Gastroesophageal sphincter (tissue), 4 donors: ENCODE data around the gene DRD4. TPM values are rescaled to one million over a fixed set of nuclear protein-coding genes. Genes with fewer than 3 reads are reported as not detected.

Experiments used
- ATAC-seq: fragments of 150-250 bp; one replicate; pipeline ENCODE4 v1.9.1; 2016; ENCODE audit warnings: mild to moderate bottlenecking, moderate library complexity
- H3K27ac ChIP-seq, 4 donors: fragments of 200-600 bp; sonication (generic) in 3 of 4; 1 replicate in 3 of 4; 2 replicates in 1 of 4; pipeline ENCODE4 v1.5.1; 2016 to 2019
- H3K27me3 ChIP-seq: fragments of 200-600 bp; sonication (generic); one replicate; pipeline ENCODE4 v1.5.1; 2019
- H3K36me3 ChIP-seq, 2 donors: fragments of 200-600 bp; sonication (generic); one replicate each; pipeline ENCODE4 v1.5.1; 2019; ENCODE audit warnings: control low read depth in 1 of 2
- H3K4me1 ChIP-seq, 3 donors: fragments of 200-600 bp; sonication (generic); 1 replicate in 2 of 3; 2 replicates in 1 of 3; pipeline ENCODE4 v1.5.1; 2016 to 2019; ENCODE audit warnings: control low read depth in 2 of 3
- H3K4me3 ChIP-seq, 2 donors: fragments of 200-600 bp; sonication (generic); one replicate each; pipeline ENCODE4 v1.5.1; 2019; ENCODE audit warnings: mild to moderate bottlenecking in 1 of 2, moderate library complexity in 1 of 2
- H3K9me3 ChIP-seq, 3 donors: fragments of 200-600 bp; sonication (generic); one replicate each; pipeline ENCODE4 v1.5.1; 2017 to 2019; ENCODE audit warnings: control low read depth in 2 of 3
- EP300 ChIP-seq: sonication (generic); formaldehyde crosslinking; IDR thresholded peaks from one replicate; pipeline ENCODE4 v1.6.1; 2017; ENCODE audit warnings: antibody characterized with exemption, mild to moderate bottlenecking
- POLR2A ChIP-seq, 2 donors: fragments of 450-650 bp; IDR thresholded peaks; one replicate each; pipeline ENCODE4 v1.6.1; 2017; ENCODE audit warnings: antibody characterized with exemption in 2 of 2, mild to moderate bottlenecking in 2 of 2, moderate library complexity in 1 of 2
- POLR2AphosphoS5 ChIP-seq: sonication (generic); formaldehyde crosslinking; IDR thresholded peaks from one replicate; pipeline ENCODE4 v1.6.1; 2017; ENCODE audit warnings: antibody characterized with exemption
- WGBS, 2 donors: methylation state at CpG; one replicate each; pipeline ENCODE4 v1.1.5; 2018; ENCODE audit warnings: low coverage in 1 of 2; 5-methylcytosine and 5-hydroxymethylcytosine counted together
- total RNA-seq, 4 donors: library from RNA; depleted of rRNA; stranded (reverse); fragments of >200 nt; gene quantifications; one replicate each; pipeline ENCODE4 v1.1.0, GENCODE V29; 2016
- TF ChIP-seq, protein P1 (sequence below), 4 experiments: fragments of 200-600 bp in 2 of 4; fragments of 450-650 bp in 2 of 4; sonication (generic) in 1 of 4; IDR thresholded peaks; one replicate each; pipeline ENCODE4 v1.5.1; 2017 to 2019; ENCODE audit warnings: antibody characterized with exemption in 4 of 4, mild to moderate bottlenecking in 2 of 4, moderate library complexity in 2 of 4

DRD4 gene
- under 1 TPM in 1 of 4 donors, not detected in 3; 0.27 TPM for total RNA-seq

GRCh38 chr11:636511-637332, at the start of gene DRD4:
Gene DRD4 (plus strand): TSS chr11:637269. CDS start chr11:637305, 36 bp downstream.
- peak; percentile 84 for ATAC-seq

DNA sequence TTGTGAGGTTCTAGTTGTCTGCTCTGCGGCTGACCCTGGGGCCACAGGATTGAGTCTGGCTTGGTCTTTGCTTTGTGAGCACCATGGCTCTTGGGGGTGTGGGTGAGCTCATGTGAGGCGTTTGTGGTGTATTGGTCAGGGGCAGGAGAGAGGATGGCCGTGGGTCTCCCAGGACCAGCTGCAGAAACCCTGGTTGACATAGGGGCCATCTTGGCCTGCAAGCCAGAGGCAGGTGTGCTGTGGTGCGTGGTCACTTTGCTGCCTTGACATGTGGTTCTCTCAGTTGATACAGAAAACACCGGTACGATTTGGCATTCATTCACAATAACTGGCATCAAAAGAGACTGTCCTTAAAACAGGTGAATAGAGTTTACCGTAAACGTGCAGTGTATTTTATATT, 49.5 kb upstream of the DRD4 start:
- Histone ChIP-seq H3K9me3 (no peaks in the 10 kb centered on the region), H3K27ac (no peak overlapping the region), H3K36me3 (peaks cover 0 to 95% of the 10 kb centered on the region in 2 donors), H3K4me1 (no peaks in the 10 kb centered on the region), H3K4me3 (no peak overlapping the region), H3K27me3 (no peaks in the 10 kb centered on the region)
- TF ChIP-seq, protein P1, sequence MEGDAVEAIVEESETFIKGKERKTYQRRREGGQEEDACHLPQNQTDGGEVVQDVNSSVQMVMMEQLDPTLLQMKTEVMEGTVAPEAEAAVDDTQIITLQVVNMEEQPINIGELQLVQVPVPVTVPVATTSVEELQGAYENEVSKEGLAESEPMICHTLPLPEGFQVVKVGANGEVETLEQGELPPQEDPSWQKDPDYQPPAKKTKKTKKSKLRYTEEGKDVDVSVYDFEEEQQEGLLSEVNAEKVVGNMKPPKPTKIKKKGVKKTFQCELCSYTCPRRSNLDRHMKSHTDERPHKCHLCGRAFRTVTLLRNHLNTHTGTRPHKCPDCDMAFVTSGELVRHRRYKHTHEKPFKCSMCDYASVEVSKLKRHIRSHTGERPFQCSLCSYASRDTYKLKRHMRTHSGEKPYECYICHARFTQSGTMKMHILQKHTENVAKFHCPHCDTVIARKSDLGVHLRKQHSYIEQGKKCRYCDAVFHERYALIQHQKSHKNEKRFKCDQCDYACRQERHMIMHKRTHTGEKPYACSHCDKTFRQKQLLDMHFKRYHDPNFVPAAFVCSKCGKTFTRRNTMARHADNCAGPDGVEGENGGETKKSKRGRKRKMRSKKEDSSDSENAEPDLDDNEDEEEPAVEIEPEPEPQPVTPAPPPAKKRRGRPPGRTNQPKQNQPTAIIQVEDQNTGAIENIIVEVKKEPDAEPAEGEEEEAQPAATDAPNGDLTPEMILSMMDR (IDR thresholded peaks at IDR 0.05): no peak
- TF ChIP-seq EP300: no peak
- WGBS, 2 donors: 68 to 77% methylated on average over 4 to 7 of the region's 8 CpGs
- ATAC-seq: no peak

More at GRCh38 chr11:636511-637332, at the start of gene DRD4:
- peak within 1 kb of the TSS in 1 of 2 donors; percentile 45 for H3K4me3 ChIP-seq
- TF ChIP-seq POLR2A (IDR thresholded peaks at IDR 0.05) (no peak), POLR2AphosphoS5 (no peak), EP300 (no peak)
- TF ChIP-seq, protein P1 (IDR thresholded peaks at IDR 0.05): no peak
- 2% methylated on average over 9 of the region's 100 CpGs; no CpG with 5 or more reads in 1 of the 2 donors for WGBS, 2 donors
- peaks cover 0 to 42% (median 11%) of the 10 kb centered on the region in 3 donors for H3K4me1 ChIP-seq
- H3K27me3 ChIP-seq: peaks cover 43% of the 10 kb centered on the region
- no peak within 1 kb of the TSS for H3K27ac ChIP-seq
- H3K36me3 ChIP-seq: peaks cover 0 to 18% of the 10 kb centered on the region in 2 donors
- H3K9me3 ChIP-seq: no peaks in the 10 kb centered on the region

DNA sequence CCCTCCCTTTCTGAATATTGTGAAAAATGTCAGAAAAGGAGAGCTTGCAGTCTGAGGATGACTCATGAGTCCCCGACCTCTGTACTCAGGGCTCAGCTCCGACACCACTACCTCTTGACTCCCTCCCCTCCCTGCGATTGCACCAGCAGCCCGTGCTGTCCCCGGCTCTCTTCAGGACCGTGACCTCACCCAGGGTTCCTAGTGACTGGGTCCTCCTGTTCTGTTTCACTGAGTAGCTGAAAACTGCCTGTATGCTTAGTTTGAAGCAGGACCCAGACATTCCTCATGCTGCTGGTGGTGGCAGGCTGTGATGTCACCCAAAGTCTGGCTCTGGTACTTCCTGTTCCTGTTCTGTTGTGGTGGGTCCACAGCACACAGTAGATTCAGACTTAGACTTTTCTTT, 49.1 kb upstream of the DRD4 start:
- peak; percentile 58 for ATAC-seq
- 69 to 86% methylated on average over 2 to 5 of the region's 6 CpGs for WGBS, 2 donors
- Histone ChIP-seq H3K9me3 (no peaks in the 10 kb centered on the region), H3K4me3 (no peak overlapping the region), H3K27me3 (no peaks in the 10 kb centered on the region), H3K4me1 (no peaks in the 10 kb centered on the region), H3K27ac (no peak overlapping the region), H3K36me3 (peaks cover 0 to 95% of the 10 kb centered on the region in 2 donors)
- TF ChIP-seq POLR2A (IDR thresholded peaks at IDR 0.05): no peak
- TF ChIP-seq, protein P1 (IDR thresholded peaks at IDR 0.05): no peak
- TF ChIP-seq EP300: no peak
- no peak for TF ChIP-seq POLR2AphosphoS5

DNA sequence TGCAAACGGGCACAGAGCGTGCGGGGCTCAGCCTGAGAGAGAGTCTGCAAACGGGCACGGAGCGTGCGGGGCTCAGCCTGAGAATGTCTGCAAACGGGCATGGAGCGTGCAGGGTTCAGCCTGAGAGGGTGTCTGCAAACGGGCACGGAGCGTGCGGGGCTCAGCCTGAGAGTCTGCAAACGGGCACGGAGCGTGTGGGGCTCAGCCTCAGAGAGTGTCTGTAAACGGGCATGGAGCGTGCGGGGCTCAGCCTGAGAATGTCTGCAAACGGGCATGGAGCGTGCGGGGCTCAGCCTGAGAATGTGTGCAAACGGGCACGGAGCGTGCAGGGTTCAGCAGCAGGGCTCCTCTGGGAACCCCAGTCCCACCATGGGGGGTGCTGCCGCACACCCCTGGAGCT, 47.3 kb upstream of the DRD4 start:
- 84 to 85% methylated on average over 12 to 22 of the region's 26 CpGs for WGBS, 2 donors
- TF ChIP-seq POLR2A (IDR thresholded peaks at IDR 0.05) (no peak), EP300 (no peak), POLR2AphosphoS5 (no peak)
- TF ChIP-seq, protein P1 (IDR thresholded peaks at IDR 0.05): no peak
- H3K4me3 ChIP-seq: no peak overlapping the region
- H3K4me1 ChIP-seq: no peaks in the 10 kb centered on the region
- no peak for ATAC-seq
- no peaks in the 10 kb centered on the region for H3K27me3 ChIP-seq
- no peaks in the 10 kb centered on the region for H3K9me3 ChIP-seq
- H3K27ac ChIP-seq: no peak overlapping the region
- peaks cover 0 to 95% of the 10 kb centered on the region in 2 donors for H3K36me3 ChIP-seq

GRCh38 chr11:590997-591396, 46.1 kb upstream of the DRD4 start:
- ATAC-seq: no peak
- H3K36me3 ChIP-seq: peaks cover 0 to 100% of the 10 kb centered on the region in 2 donors
- H3K9me3 ChIP-seq: no peaks in the 10 kb centered on the region
- TF ChIP-seq POLR2A (IDR thresholded peaks at IDR 0.05): no peak
- TF ChIP-seq POLR2AphosphoS5: no peak
- TF ChIP-seq, protein P1 (IDR thresholded peaks at IDR 0.05): no peak
- no peak for TF ChIP-seq EP300
- no peaks in the 10 kb centered on the region for H3K27me3 ChIP-seq
- 74 to 100% methylated on average over 2 to 10 of the region's 11 CpGs for WGBS, 2 donors
- no peaks in the 10 kb centered on the region for H3K4me1 ChIP-seq
- no peak overlapping the region for H3K27ac ChIP-seq
- no peak overlapping the region for H3K4me3 ChIP-seq
